ENCODE results near the gene RNF225.

DNA sequence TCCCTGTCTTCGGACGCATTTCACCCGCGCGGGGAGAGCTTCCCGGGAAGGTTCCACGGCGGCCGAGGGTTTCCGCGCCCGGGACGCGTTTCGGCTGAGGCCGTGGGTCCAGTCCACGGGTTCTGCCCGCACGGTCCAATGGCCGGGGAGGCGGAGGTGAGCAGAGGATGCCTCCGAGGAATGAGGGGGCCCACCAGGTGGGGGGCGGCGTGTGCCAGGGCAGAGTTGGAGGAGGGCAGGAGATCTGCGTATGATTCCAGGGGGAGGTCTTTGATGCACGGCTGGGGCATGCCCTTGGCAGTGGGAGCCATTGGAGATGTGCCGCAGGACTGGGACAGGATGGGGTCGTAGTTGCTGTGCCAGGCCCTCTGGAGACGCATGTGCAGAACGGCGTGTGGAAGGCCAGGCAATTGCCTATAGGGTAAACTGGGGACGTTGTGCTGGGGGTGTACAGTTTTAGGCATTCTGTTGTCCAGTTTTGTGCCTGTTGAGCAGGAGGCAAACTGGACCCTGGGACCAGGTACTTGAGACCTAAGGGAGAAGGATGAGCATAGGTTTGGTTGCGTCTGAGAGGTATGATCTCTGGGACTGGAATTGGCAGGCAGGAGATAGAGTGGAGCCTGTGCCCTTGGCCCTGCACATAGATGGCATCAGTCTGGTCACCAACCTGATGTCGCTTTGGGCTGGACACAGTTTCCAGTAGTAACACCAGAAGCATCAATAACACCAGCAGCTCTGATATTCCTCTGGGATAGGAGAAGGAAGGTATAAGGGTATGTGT lies 13.7 kb downstream of the RNF225 start:
- TF ChIP-seq POLR2A (IDR thresholded peaks at IDR 0.05; ENCODE audit: low read length) = no peak
- no peak for TF ChIP-seq GATA1 (IDR thresholded peaks at IDR 0.05; ENCODE audit: low read depth, low read length)

Data from erythroblast (primary cell).